Stomach (tissue), 9 donors: ENCODE results near the gene COA8. TPM values are rescaled to one million over a fixed set of nuclear protein-coding genes. Genes with fewer than 3 reads are reported as not detected.

Source experiments
- DNase-seq, 2 donors: peaks; one replicate each; pipeline versions ENCODE4 v3.0.0 to v3.0.0-alpha.2; 2013 to 2019
- H3K27ac ChIP-seq, 5 donors: fragments of 200-600 bp in 4 of 5; sonication (generic) in 4 of 5; one replicate each; pipeline ENCODE4 v1.5.1; 2013 to 2019; ENCODE audit warnings: mild to moderate bottlenecking in 1 of 5, moderate library complexity in 1 of 5
- H3K27me3 ChIP-seq, 3 donors: fragments of 200-600 bp; sonication (generic); one replicate each; pipeline ENCODE4 v1.5.1; 2017 to 2019; ENCODE audit warnings: mixed run types in 1 of 3
- H3K36me3 ChIP-seq, 4 donors: fragments of 200-600 bp; sonication (generic); 1 replicate in 3 of 4; 2 replicates in 1 of 4; pipeline ENCODE4 v1.5.1; 2016 to 2019
- H3K4me1 ChIP-seq, 4 donors: fragments of 200-600 bp; sonication (generic); one replicate each; pipeline ENCODE4 v1.5.1; 2016 to 2019
- H3K4me3 ChIP-seq, 4 donors: fragments of 200-600 bp; sonication (generic) in 3 of 4; one replicate each; pipeline ENCODE4 v1.5.1; 2016 to 2019; ENCODE audit warnings: mild to moderate bottlenecking in 1 of 4
- H3K9me3 ChIP-seq, 4 donors: fragments of 200-600 bp; sonication (generic); one replicate each; pipeline ENCODE4 v1.5.1; 2016 to 2019
- EP300 ChIP-seq: sonication (generic); formaldehyde crosslinking; IDR thresholded peaks from one replicate; pipeline ENCODE4 v1.6.1; 2017; ENCODE audit warnings: antibody characterized with exemption
- POLR2A ChIP-seq, 4 donors: fragments of 450-650 bp; IDR thresholded peaks; one replicate each; pipeline ENCODE4 v1.6.1; 2016; ENCODE audit warnings: antibody characterized with exemption in 4 of 4, control low read depth in 2 of 4, mild to moderate bottlenecking in 1 of 4, moderate library complexity in 1 of 4
- POLR2AphosphoS5 ChIP-seq, 3 donors: sonication (generic); formaldehyde crosslinking; IDR thresholded peaks; one replicate each; pipeline ENCODE4 v1.6.1; 2016; ENCODE audit warnings: antibody characterized with exemption in 3 of 3
- WGBS, 5 donors: extraction: QIAGEN DNeasy Blood & Tissue Kit in 3 of 5; methylation state at CpG; one replicate each; pipeline versions ENCODE4 v1.1.5 to v1.1.7; 2013 to 2018; 5-methylcytosine and 5-hydroxymethylcytosine counted together
- intact Hi-C: fragments of 100-400 bp; cut with DNase I; formaldehyde crosslinking; loops from one replicate; pipeline ENCODE4 v1.15.1; 2023; ENCODE audit warnings: low total_unique reads
- polyA plus RNA-seq, 3 donors: library from polyadenylated mRNA; stranded (reverse); fragments of 200-250 nt; gene quantifications; one replicate each; pipeline ENCODE4 v1.2.3, GENCODE V29; 2013
- total RNA-seq, 5 donors: library from RNA; depleted of rRNA; stranded (reverse); fragments of >200 nt; gene quantifications; one replicate each; pipeline versions ENCODE4 v1.1.0 to v1.2.3, GENCODE V29; 2014 to 2016
- TF ChIP-seq, protein P1 (sequence below), 7 experiments: fragments of 450-650 bp in 4 of 7; fragments of 200-600 bp in 3 of 7; sonication (generic) in 3 of 7; IDR thresholded peaks; one replicate each; pipeline ENCODE4 v1.5.1; 2016 to 2019; ENCODE audit warnings: antibody characterized with exemption in 7 of 7, control low read depth in 2 of 7, mild to moderate bottlenecking in 1 of 7
- donor health status: healthy with polysubstance abuse.
- donor health status: Bipolar disorder and iron deficiency.
- donor health status: healthy.

COA8 gene
- total and polyA plus RNA-seq, 8 donors = 6.4 to 96.5 (median 21.0) TPM

DNA sequence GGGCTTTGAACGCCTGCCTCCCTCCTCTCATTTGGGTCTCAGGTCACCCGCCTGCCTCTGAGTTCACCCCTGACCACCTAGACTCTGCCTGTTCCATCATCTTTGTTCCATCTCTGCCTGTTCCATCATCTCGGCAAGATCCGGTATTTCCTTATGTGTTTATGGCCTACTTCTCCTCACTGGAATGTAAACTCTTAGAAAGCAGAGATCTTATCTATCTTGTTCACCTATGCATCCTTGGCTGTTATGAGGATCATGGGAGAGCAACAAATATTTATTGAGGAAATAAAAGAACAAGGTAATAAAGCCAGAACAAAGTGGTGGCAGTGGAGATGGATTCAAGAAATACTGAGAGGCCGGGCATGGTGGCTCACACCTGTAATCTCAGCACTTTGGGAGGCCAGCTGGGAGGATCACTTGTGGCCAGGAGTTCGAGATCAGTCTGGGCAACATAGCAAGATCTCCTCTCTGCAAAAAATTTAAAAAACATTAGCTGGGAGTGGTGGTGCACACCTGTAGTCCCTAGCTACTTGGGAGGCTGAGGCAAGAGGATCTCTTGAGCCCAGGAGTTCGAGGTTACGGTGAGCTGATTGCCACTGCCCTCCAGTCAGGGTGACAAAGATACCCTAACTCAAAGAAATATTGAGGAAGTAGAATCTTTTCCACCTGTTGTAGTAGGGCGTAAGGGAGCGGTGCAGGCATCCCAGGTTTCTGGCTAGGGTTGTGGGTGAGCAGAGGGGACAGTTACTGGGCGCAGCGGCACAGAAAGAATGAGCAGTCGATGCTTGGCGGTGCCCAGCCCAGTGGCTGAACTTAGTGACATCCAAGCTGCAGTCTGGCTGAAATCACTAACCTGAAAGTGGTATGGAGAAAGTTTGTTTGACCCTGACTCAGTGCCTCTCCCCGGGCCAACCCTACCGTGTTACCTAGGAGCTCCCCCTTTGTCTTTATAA, 64.6 kb downstream of the COA8 start:
- DNase-seq = no peak
- H3K27ac ChIP-seq = peak overlapping the region in 4 of 5 donors; percentile 97 to 100 (median 99)
- WGBS, 5 donors = 86 to 92% (median 88%) methylated on average over 16 of the region's 16 CpGs
- no peaks in the 10 kb centered on the region for H3K27me3 ChIP-seq
- no peak for TF ChIP-seq POLR2A (IDR thresholded peaks at IDR 0.05)
- TF ChIP-seq POLR2AphosphoS5 (IDR thresholded peaks at IDR 0.05) = no peak
- TF ChIP-seq, protein P1, sequence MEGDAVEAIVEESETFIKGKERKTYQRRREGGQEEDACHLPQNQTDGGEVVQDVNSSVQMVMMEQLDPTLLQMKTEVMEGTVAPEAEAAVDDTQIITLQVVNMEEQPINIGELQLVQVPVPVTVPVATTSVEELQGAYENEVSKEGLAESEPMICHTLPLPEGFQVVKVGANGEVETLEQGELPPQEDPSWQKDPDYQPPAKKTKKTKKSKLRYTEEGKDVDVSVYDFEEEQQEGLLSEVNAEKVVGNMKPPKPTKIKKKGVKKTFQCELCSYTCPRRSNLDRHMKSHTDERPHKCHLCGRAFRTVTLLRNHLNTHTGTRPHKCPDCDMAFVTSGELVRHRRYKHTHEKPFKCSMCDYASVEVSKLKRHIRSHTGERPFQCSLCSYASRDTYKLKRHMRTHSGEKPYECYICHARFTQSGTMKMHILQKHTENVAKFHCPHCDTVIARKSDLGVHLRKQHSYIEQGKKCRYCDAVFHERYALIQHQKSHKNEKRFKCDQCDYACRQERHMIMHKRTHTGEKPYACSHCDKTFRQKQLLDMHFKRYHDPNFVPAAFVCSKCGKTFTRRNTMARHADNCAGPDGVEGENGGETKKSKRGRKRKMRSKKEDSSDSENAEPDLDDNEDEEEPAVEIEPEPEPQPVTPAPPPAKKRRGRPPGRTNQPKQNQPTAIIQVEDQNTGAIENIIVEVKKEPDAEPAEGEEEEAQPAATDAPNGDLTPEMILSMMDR (IDR thresholded peaks at IDR 0.05) = no peak
- no peak for TF ChIP-seq EP300
- H3K4me3 ChIP-seq = no peak overlapping the region
- H3K36me3 ChIP-seq = peaks cover 0 to 13% (median 0%) of the 10 kb centered on the region in 4 donors
- H3K9me3 ChIP-seq = no peaks in the 10 kb centered on the region
- H3K4me1 ChIP-seq = peaks cover 48 to 64% (median 57%) of the 10 kb centered on the region in 4 donors
- intact Hi-C loops = no loop called here

DNA sequence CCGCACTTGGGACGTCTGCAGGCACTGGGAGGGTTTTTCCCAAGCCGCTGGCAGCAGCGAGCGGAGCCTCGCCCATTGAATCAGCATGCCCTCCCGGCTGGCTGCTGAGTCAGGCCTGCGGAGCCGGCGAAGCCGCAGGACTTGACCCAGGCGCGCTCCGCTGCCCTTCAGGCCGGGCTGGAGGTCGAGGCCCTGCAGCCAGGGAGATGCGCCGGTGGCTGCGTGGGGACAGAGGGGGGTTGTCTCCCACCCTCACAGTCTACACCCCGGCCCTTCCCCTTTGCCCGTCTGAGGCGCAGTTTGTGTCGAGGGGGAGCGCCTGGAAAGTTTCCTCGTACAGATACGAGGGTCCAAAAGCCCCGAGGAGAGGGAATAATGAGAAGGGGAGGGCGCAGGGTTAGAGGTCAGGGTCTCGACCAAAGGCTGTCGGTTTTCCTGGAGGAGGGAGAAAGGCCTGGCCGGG, 65.5 kb downstream of the COA8 start:
- H3K27ac ChIP-seq = peak overlapping the region; percentile 97 to 100 (median 99)
- TF ChIP-seq, protein P1 (IDR thresholded peaks at IDR 0.05) = no peak
- TF ChIP-seq POLR2AphosphoS5 (IDR thresholded peaks at IDR 0.05) (peak; percentile 16 to 93 (median 92)), POLR2A (IDR thresholded peaks at IDR 0.05) (peak in 1 of 4 donors; percentile 41)
- peak overlapping the region; percentile 84 to 100 (median 91) for H3K4me3 ChIP-seq
- DNase-seq = peak; percentile 85 to 89
- WGBS, 5 donors = 1 to 13% (median 3%) methylated on average over 17 to 31 of the region's 31 CpGs
- H3K36me3 ChIP-seq = peaks cover 0 to 22% (median 0%) of the 10 kb centered on the region in 4 donors
- intact Hi-C loops = no loop called here
- H3K4me1 ChIP-seq = peaks cover 50 to 72% (median 66%) of the 10 kb centered on the region in 4 donors
- no peaks in the 10 kb centered on the region for H3K9me3 ChIP-seq
- no peaks in the 10 kb centered on the region for H3K27me3 ChIP-seq

DNA sequence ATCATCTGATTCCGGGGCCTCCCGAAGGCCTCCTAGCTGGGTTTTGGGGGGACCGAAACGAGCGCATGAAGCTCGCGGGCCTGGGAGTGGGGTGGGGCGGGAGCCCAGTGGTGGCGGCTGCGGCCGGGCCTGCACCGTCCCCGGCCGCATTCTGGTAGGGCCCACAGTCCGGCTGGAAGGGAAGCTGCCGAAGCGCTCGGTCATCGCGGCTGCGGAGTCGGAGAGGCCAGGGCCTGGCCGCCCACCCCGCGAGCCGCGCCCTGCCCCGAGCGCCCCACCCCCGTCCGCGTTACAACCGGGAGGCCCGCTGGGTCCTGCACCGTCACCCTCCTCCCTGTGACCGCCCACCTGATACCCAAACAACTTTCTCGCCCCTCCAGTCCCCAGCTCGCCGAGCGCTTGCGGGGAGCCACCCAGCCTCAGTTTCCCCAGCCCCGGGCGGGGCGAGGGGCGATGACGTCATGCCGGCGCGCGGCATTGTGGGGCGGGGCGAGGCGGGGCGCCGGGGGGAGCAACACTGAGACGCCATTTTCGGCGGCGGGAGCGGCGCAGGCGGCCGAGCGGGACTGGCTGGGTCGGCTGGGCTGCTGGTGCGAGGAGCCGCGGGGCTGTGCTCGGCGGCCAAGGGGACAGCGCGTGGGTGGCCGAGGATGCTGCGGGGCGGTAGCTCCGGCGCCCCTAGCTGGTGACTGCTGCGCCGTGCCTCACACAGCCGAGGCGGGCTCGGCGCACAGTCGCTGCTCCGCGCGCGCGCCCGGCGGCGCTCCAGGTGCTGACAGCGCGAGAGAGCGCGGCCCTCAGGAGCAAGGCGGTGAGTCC, 66.1 kb downstream of the COA8 start, which contains the start of gene KLC1:
Gene KLC1 (plus strand): TSS at position 528 of the 819 bp plus-strand sequence. CDS start 25,354 bp downstream, outside the sequence.
- peaks cover 51 to 72% (median 67%) of the 10 kb centered on the region in 4 donors for H3K4me1 ChIP-seq
- H3K4me3 ChIP-seq = peak within 1 kb of the TSS; percentile 84 to 100 (median 91)
- no peaks in the 10 kb centered on the region for H3K27me3 ChIP-seq
- H3K36me3 ChIP-seq = peaks cover 0 to 24% (median 0%) of the 10 kb centered on the region in 4 donors
- 0 to 1% (median 0%) methylated on average over 57 to 94 of the region's 97 CpGs for WGBS, 5 donors
- DNase-seq = peak; percentile 87 to 95
- TF ChIP-seq EP300 = no peak
- TF ChIP-seq, protein P1 (IDR thresholded peaks at IDR 0.05) = no peak
- peak in 1 of 4 donors; percentile 8 for TF ChIP-seq POLR2A (IDR thresholded peaks at IDR 0.05)
- peak; percentile 81 to 95 (median 93) for TF ChIP-seq POLR2AphosphoS5 (IDR thresholded peaks at IDR 0.05)
- peak within 1 kb of the TSS; percentile 97 to 100 (median 99) for H3K27ac ChIP-seq
- no peaks in the 10 kb centered on the region for H3K9me3 ChIP-seq
- intact Hi-C loops = no loop called here
